ENCODE data around the gene MDP1.
A peak's percentile ranks its signal among the peaks of the same experiment; 100 is the strongest.

MDP1 gene

GRCh38 chr14:24215495-24216344 lies at the start of gene MDP1:
MDP1 (minus strand) TSS chr14:24216066; CDS start chr14:24215955, 111 bp downstream.
- H3K27me3 ChIP-seq (ENCODE audit: low read depth) = no peaks in the 10 kb centered on the region
- peak within 1 kb of the TSS; percentile 52 for H3K4me3 ChIP-seq
- H3K4me1 ChIP-seq = peaks cover 8% of the 10 kb centered on the region
- H3K9me3 ChIP-seq = no peaks in the 10 kb centered on the region
- in situ Hi-C loops (cut with MboI; ENCODE audit: low sequenced_read_pairs) = no loop called here
- DNase-seq (ENCODE audit: low spot score in 2 of 2) = peak; percentile 83 to 86
- H3K36me3 ChIP-seq (replicated peaks) = peaks cover 20% of the 10 kb centered on the region

- in situ Hi-C loops (cut with MboI; ENCODE audit: low sequenced_read_pairs) = no loop called here
- no peaks in the 10 kb centered on the region for H3K9me3 ChIP-seq
- H3K36me3 ChIP-seq (replicated peaks) = no peaks in the 10 kb centered on the region
- no peaks in the 10 kb centered on the region for H3K4me1 ChIP-seq
- H3K4me3 ChIP-seq = no peak overlapping the region
- no peak for DNase-seq (ENCODE audit: low spot score in 2 of 2)
- no peaks in the 10 kb centered on the region for H3K27me3 ChIP-seq (ENCODE audit: low read depth)
These were observed 48.4 kb upstream of the MDP1 start for GRCh38 chr14:24264298-24264697.

- no peak for DNase-seq (ENCODE audit: low spot score in 2 of 2)
- no peak overlapping the region for H3K4me3 ChIP-seq
- in situ Hi-C loops (cut with MboI; ENCODE audit: low sequenced_read_pairs) = no loop called here
- no peaks in the 10 kb centered on the region for H3K9me3 ChIP-seq
- no peaks in the 10 kb centered on the region for H3K27me3 ChIP-seq (ENCODE audit: low read depth)
- no peaks in the 10 kb centered on the region for H3K36me3 ChIP-seq (replicated peaks)
- no peaks in the 10 kb centered on the region for H3K4me1 ChIP-seq
These were observed 48.0 kb upstream of the MDP1 start for GRCh38 chr14:24263848-24264247.

GRCh38 chr14:24262821-24263733 lies 47.2 kb upstream of the MDP1 start, which contains the start of gene TGM1:
TGM1 (minus strand) TSS chr14:24263177; CDS start chr14:24262352, 825 bp downstream.
- in situ Hi-C loops (cut with MboI; ENCODE audit: low sequenced_read_pairs) = no loop called here
- H3K4me1 ChIP-seq = no peaks in the 10 kb centered on the region
- H3K4me3 ChIP-seq = no peak within 1 kb of the TSS
- no peaks in the 10 kb centered on the region for H3K36me3 ChIP-seq (replicated peaks)
- no peaks in the 10 kb centered on the region for H3K27me3 ChIP-seq (ENCODE audit: low read depth)
- no peak for DNase-seq (ENCODE audit: low spot score in 2 of 2)
- no peaks in the 10 kb centered on the region for H3K9me3 ChIP-seq

GRCh38 chr14:24261969-24262327 lies 46.1 kb upstream of the MDP1 start:
- no peaks in the 10 kb centered on the region for H3K27me3 ChIP-seq (ENCODE audit: low read depth)
- no peaks in the 10 kb centered on the region for H3K36me3 ChIP-seq (replicated peaks)
- no peaks in the 10 kb centered on the region for H3K4me1 ChIP-seq
- no peaks in the 10 kb centered on the region for H3K9me3 ChIP-seq
- in situ Hi-C loops (cut with MboI; ENCODE audit: low sequenced_read_pairs) = no loop called here
- no peak overlapping the region for H3K4me3 ChIP-seq
- no peak for DNase-seq (ENCODE audit: low spot score in 2 of 2)

GRCh38 chr14:24261256-24261968 lies 45.5 kb upstream of the MDP1 start:
- H3K9me3 ChIP-seq = no peaks in the 10 kb centered on the region
- in situ Hi-C loops (cut with MboI; ENCODE audit: low sequenced_read_pairs) = no loop called here
- no peaks in the 10 kb centered on the region for H3K4me1 ChIP-seq
- no peak for DNase-seq (ENCODE audit: low spot score in 2 of 2)
- H3K4me3 ChIP-seq = no peak overlapping the region
- H3K36me3 ChIP-seq (replicated peaks) = no peaks in the 10 kb centered on the region
- H3K27me3 ChIP-seq (ENCODE audit: low read depth) = no peaks in the 10 kb centered on the region

- Histone ChIP-seq H3K27me3 (ENCODE audit: low read depth) (no peaks in the 10 kb centered on the region), H3K4me1 (no peaks in the 10 kb centered on the region)
- in situ Hi-C loops (cut with MboI; ENCODE audit: low sequenced_read_pairs) = no loop called here
These were observed 44.9 kb upstream of the MDP1 start for GRCh38 chr14:24260780-24261157.

GRCh38 chr14:24260026-24260779 lies 44.3 kb upstream of the MDP1 start:
- Histone ChIP-seq H3K36me3 (replicated peaks) (no peaks in the 10 kb centered on the region), H3K4me3 (no peak overlapping the region), H3K9me3 (no peaks in the 10 kb centered on the region), H3K4me1 (no peaks in the 10 kb centered on the region), H3K27me3 (ENCODE audit: low read depth) (no peaks in the 10 kb centered on the region)
- in situ Hi-C loops (cut with MboI; ENCODE audit: low sequenced_read_pairs) = no loop called here
- no peak for DNase-seq (ENCODE audit: low spot score in 2 of 2)

More at GRCh38 chr14:24260780-24261157, 44.9 kb upstream of the MDP1 start:
- no peak overlapping the region for H3K4me3 ChIP-seq
- DNase-seq (ENCODE audit: low spot score in 2 of 2) = no peak
- no peaks in the 10 kb centered on the region for H3K9me3 ChIP-seq
- H3K36me3 ChIP-seq (replicated peaks) = no peaks in the 10 kb centered on the region

GRCh38 chr14:24259282-24260025 lies 43.6 kb upstream of the MDP1 start:
- no peak overlapping the region for H3K4me3 ChIP-seq
- no peaks in the 10 kb centered on the region for H3K36me3 ChIP-seq (replicated peaks)
- in situ Hi-C loops (cut with MboI; ENCODE audit: low sequenced_read_pairs) = no loop called here
- H3K27me3 ChIP-seq (ENCODE audit: low read depth) = no peaks in the 10 kb centered on the region
- peak in 1 of 2 experiments; percentile 38 for DNase-seq (ENCODE audit: low spot score in 2 of 2)
- no peaks in the 10 kb centered on the region for H3K4me1 ChIP-seq
- no peaks in the 10 kb centered on the region for H3K9me3 ChIP-seq

GRCh38 chr14:24258548-24259265 lies 42.8 kb upstream of the MDP1 start:
- no peaks in the 10 kb centered on the region for H3K27me3 ChIP-seq (ENCODE audit: low read depth)
- DNase-seq (ENCODE audit: low spot score in 2 of 2) = no peak
- no peaks in the 10 kb centered on the region for H3K4me1 ChIP-seq
- H3K36me3 ChIP-seq (replicated peaks) = no peaks in the 10 kb centered on the region
- H3K9me3 ChIP-seq = no peaks in the 10 kb centered on the region
- in situ Hi-C loops (cut with MboI; ENCODE audit: low sequenced_read_pairs) = no loop called here
- no peak overlapping the region for H3K4me3 ChIP-seq

- no peaks in the 10 kb centered on the region for H3K9me3 ChIP-seq
- H3K4me3 ChIP-seq = no peak overlapping the region
- no peaks in the 10 kb centered on the region for H3K4me1 ChIP-seq
- no peak for DNase-seq (ENCODE audit: low spot score in 2 of 2)
- in situ Hi-C loops (cut with MboI; ENCODE audit: low sequenced_read_pairs) = no loop called here
- H3K36me3 ChIP-seq (replicated peaks) = no peaks in the 10 kb centered on the region
- no peaks in the 10 kb centered on the region for H3K27me3 ChIP-seq (ENCODE audit: low read depth)
These were observed 42.3 kb upstream of the MDP1 start for GRCh38 chr14:24258119-24258518.

GRCh38 chr14:24256960-24257359 lies 41.1 kb upstream of the MDP1 start:
- Histone ChIP-seq H3K27me3 (ENCODE audit: low read depth) (no peaks in the 10 kb centered on the region), H3K4me1 (no peaks in the 10 kb centered on the region), H3K9me3 (no peaks in the 10 kb centered on the region), H3K36me3 (replicated peaks) (no peaks in the 10 kb centered on the region), H3K4me3 (no peak overlapping the region)
- in situ Hi-C loops (cut with MboI; ENCODE audit: low sequenced_read_pairs) = no loop called here
- DNase-seq (ENCODE audit: low spot score in 2 of 2) = no peak

Measured in HAP-1 (cell line).